Smooth muscle cell (in vitro differentiated cells): ENCODE measurements around the gene SHROOM4. TPM values are rescaled to one million over a fixed set of nuclear protein-coding genes. Genes with fewer than 3 reads are reported as not detected.

Experiments used
- DNase-seq: peaks from one replicate; lab custom pipeline; 2025; ENCODE audit not compliant: unreplicated experiment; lab: John Stamatoyannopoulos, UW
- H2AFZ ChIP-seq: fragments of 200-600 bp; sonication (generic); 2 replicates; pipeline ENCODE4 v1.6.0; 2016; ENCODE audit warnings: antibody characterized with exemption, low read depth, mild to moderate bottlenecking
- H3F3A ChIP-seq: fragments of 200-600 bp; sonication (generic); 2 replicates; pipeline ENCODE4 v1.6.0; 2017; ENCODE audit warnings: antibody characterized with exemption, low read depth
- H3K27ac ChIP-seq: fragments of 200-600 bp; sonication (generic); 2 replicates; pipeline ENCODE4 v1.5.1; 2016; ENCODE audit warnings: low read depth, mild to moderate bottlenecking
- H3K27me3 ChIP-seq: fragments of 200-600 bp; sonication (generic); 2 replicates; pipeline ENCODE4 v1.6.1; 2016; ENCODE audit warnings: low read depth, mild to moderate bottlenecking
- H3K36me3 ChIP-seq: fragments of 200-600 bp; sonication (generic); 2 replicates; pipeline ENCODE4 v1.5.1; 2016; ENCODE audit warnings: low read depth
- H3K4me1 ChIP-seq: fragments of 200-600 bp; sonication (generic); 2 replicates; pipeline ENCODE4 v1.5.1; 2016; ENCODE audit warnings: low read depth
- H3K4me2 ChIP-seq: fragments of 200-600 bp; sonication (generic); 2 replicates; pipeline ENCODE4 v1.6.0; 2016; ENCODE audit warnings: mild to moderate bottlenecking
- H3K4me3 ChIP-seq: fragments of 200-600 bp; sonication (generic); 2 replicates; pipeline ENCODE4 v1.5.1; 2016; ENCODE audit warnings: mild to moderate bottlenecking
- H3K79me2 ChIP-seq: fragments of 200-600 bp; sonication (generic); 2 replicates; pipeline ENCODE4 v1.6.0; 2016; ENCODE audit warnings: low read depth, mild to moderate bottlenecking
- H3K9ac ChIP-seq: fragments of 200-600 bp; sonication (generic); 2 replicates; pipeline ENCODE4 v1.6.0; 2016; ENCODE audit warnings: low read depth
- H3K9me3 ChIP-seq: fragments of 200-600 bp; sonication (generic); replicated peaks from 2 replicates; pipeline ENCODE4 v1.5.1; 2016; ENCODE audit warnings: low read depth
- H4K20me1 ChIP-seq: fragments of 200-600 bp; sonication (generic); 2 replicates; pipeline ENCODE4 v1.6.0; 2016; ENCODE audit warnings: low read depth
- CTCF ChIP-seq: fragments of 200-600 bp; sonication (generic); IDR thresholded peaks from 2 replicates; pipeline ENCODE4 v1.5.1; 2017; ENCODE audit warnings: borderline replicate concordance, mild to moderate bottlenecking, antibody characterized with exemption; ENCODE audit not compliant: insufficient read depth, poor library complexity, severe bottlenecking
- WGBS: methylation state at CpG from one replicate; pipeline ENCODE4 v1.1.7; 2016; ENCODE audit warnings: low lambda C conversion rate; 5-methylcytosine and 5-hydroxymethylcytosine counted together
- polyA plus RNA-seq: library from polyadenylated mRNA; unstranded; fragments of >200 nt; fragmentation: Nextera tagmentation; extraction: Ambion mirVana; gene quantifications from 2 replicates; pipeline ENCODE4 v1.2.1, GENCODE V29; 2016
- total RNA-seq: library from RNA; depleted of rRNA; stranded (reverse); fragments of >200 nt; gene quantifications from 2 replicates; pipeline ENCODE4 v1.2.3, GENCODE V29; 2014

SHROOM4 gene
- total and polyA plus RNA-seq, 2 experiments from 2014 or later, result 1.1 to 7.9 TPM

- Histone ChIP-seq H3K9ac (no peak overlapping the region), H3K9me3 (no peaks in the 10 kb centered on the region), H3K4me1 (no peaks in the 10 kb centered on the region), H3K27ac (no peak overlapping the region), H3K4me2 (no peak overlapping the region), H3K79me2 (no peaks in the 10 kb centered on the region), H3F3A (no peaks in the 10 kb centered on the region), H3K27me3 (no peaks in the 10 kb centered on the region), H3K36me3 (no peaks in the 10 kb centered on the region), H3K4me3 (no peak overlapping the region), H4K20me1 (peaks cover 7% of the 10 kb centered on the region), H2AFZ (no peak overlapping the region)
- 97% methylated on average over 2 of the region's 2 CpGs for WGBS
- no peak for TF ChIP-seq CTCF
- DNase-seq, result no peak
Observed at GRCh38 chrX:50736656-50737055, 77.3 kb downstream of the SHROOM4 start.

DNA sequence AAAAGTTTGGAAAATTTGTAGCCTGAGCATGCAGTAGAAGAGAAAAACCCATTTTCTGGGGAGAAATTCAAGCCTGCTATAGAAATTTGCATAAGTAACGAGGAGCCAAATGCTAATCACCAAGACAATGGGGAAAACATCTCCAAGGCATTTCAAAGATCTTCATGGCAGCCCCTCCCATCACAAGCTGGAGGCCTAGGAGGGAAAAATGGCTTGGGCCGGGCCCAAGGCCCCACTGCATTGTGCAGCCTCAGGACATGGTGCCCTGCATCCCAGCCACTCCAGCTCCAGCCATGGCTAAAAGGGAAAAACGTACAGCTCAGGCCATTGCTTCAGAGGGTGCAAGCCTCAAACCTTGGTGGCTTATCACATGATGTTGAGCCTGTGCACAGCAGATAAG lies 87.7 kb downstream of the SHROOM4 start:
- Histone ChIP-seq H3F3A (no peaks in the 10 kb centered on the region), H3K79me2 (no peaks in the 10 kb centered on the region), H4K20me1 (peaks cover 2% of the 10 kb centered on the region), H3K4me2 (no peak overlapping the region), H3K9ac (no peak overlapping the region), H2AFZ (no peak overlapping the region), H3K4me3 (no peak overlapping the region), H3K36me3 (no peaks in the 10 kb centered on the region), H3K4me1 (no peaks in the 10 kb centered on the region), H3K27ac (no peak overlapping the region), H3K27me3 (no peaks in the 10 kb centered on the region), H3K9me3 (no peaks in the 10 kb centered on the region)
- no peak for TF ChIP-seq CTCF
- 71% methylated on average over 3 of the region's 3 CpGs for WGBS
- DNase-seq, result no peak

DNA sequence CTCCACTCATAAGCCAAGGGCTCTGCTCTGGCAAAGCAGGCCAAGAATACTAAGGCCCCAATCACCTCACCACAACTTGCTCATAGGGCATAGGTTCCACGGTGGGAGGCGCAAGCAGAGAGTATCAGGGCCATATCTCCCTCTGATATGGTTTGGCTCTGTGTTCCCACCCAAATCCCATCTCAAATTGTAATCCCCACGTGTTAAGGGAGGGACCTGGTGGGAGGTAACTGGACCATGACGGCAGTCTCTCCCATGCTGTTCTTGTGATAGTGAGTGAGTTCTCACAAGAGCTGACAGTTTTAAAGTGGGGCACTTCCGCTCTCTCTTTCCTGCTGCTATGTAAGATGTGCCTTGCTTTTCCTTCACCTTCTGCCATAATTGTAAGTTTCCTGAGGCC lies 88.7 kb downstream of the SHROOM4 start:
- Histone ChIP-seq H3K79me2 (no peaks in the 10 kb centered on the region), H3K4me2 (no peak overlapping the region), H3K9ac (no peak overlapping the region), H3K4me1 (no peaks in the 10 kb centered on the region), H3K9me3 (no peaks in the 10 kb centered on the region), H3K4me3 (no peak overlapping the region), H2AFZ (no peak overlapping the region), H3F3A (no peaks in the 10 kb centered on the region), H3K27ac (no peak overlapping the region), H3K36me3 (no peaks in the 10 kb centered on the region), H3K27me3 (no peaks in the 10 kb centered on the region), H4K20me1 (no peaks in the 10 kb centered on the region)
- no peak for TF ChIP-seq CTCF
- DNase-seq, result no peak
- 80% methylated on average over 5 of the region's 5 CpGs for WGBS

- Histone ChIP-seq H3K36me3 (no peaks in the 10 kb centered on the region), H3K9me3 (no peaks in the 10 kb centered on the region), H2AFZ (no peak overlapping the region), H3K27me3 (no peaks in the 10 kb centered on the region), H4K20me1 (no peaks in the 10 kb centered on the region), H3K4me1 (no peaks in the 10 kb centered on the region), H3F3A (no peaks in the 10 kb centered on the region), H3K27ac (no peak overlapping the region), H3K9ac (no peak overlapping the region), H3K4me2 (no peak overlapping the region), H3K4me3 (no peak overlapping the region), H3K79me2 (no peaks in the 10 kb centered on the region)
- no peak for TF ChIP-seq CTCF
- WGBS, result 80% methylated on average over 1 of the region's 1 CpG
- DNase-seq, result no peak
Observed at GRCh38 chrX:50723006-50723405, 91.0 kb downstream of the SHROOM4 start.
